SK-MEL-5 (cell line): ENCODE measurements around the gene ACP3. TPM values are rescaled to one million over a fixed set of nuclear protein-coding genes. Genes with fewer than 3 reads are reported as not detected.
"Not testable (repeated sequence)": the region's sequence is repeated elsewhere in the genome, so short reads cannot be mapped to it uniquely, and the experiment has no call there.

Experiments
- DNase-seq: peaks from one replicate; pipeline ENCODE4 v3.0.0-alpha.2; 2016; ENCODE audit warnings: low read depth, low spot score
- in situ Hi-C: cut with HindIII; loops from 2 replicates; pipeline ENCODE4 v1.10.0; 2016; ENCODE audit warnings: low sequenced_read_pairs, high pct_unique_total_duplicates, low pct_unique_long_range_greater_than_20kb
- total RNA-seq: library from RNA; depleted of rRNA; stranded (reverse); fragments of >200 nt; shearing (Covaris generic); gene quantifications from 2 replicates; pipeline ENCODE4 v1.2.3, GENCODE V29; 2014

Gene ACP3
- total RNA-seq, 1 experiment from 2014 or later: 0.26 TPM

GRCh38 chr3:132347811-132348210 is 30.6 kb downstream of the ACP3 start:
- in situ Hi-C loops: loop anchor here (10.0 kb wide), 1 partner anchor 93 kb away; no protein-coding TSS in a partner anchor
- DNase-seq: no peak

GRCh38 chr3:132348531-132348930 is 31.3 kb downstream of the ACP3 start:
- in situ Hi-C loops: loop anchor here (10.0 kb wide), 1 partner anchor 94 kb away; no protein-coding TSS in a partner anchor
- no peak for DNase-seq

GRCh38 chr3:132350814-132351213 is 33.6 kb downstream of the ACP3 start:
- no peak for DNase-seq
- in situ Hi-C loops: no loop called here

- no peak for DNase-seq
- in situ Hi-C loops: no loop called here
These were observed 34.1 kb downstream of the ACP3 start for GRCh38 chr3:132351222-132351806.

- in situ Hi-C loops: no loop called here
- peak; percentile 82 for DNase-seq
These were observed 35.4 kb downstream of the ACP3 start for GRCh38 chr3:132352556-132353143.

GRCh38 chr3:132354916-132355702 is 37.9 kb downstream of the ACP3 start:
- in situ Hi-C loops: no loop called here
- DNase-seq: no peak

- no peak for DNase-seq
- in situ Hi-C loops: no loop called here
These were observed 39.4 kb downstream of the ACP3 start for GRCh38 chr3:132356568-132356967.

- in situ Hi-C loops: no loop called here
- DNase-seq: no peak
These were observed 43.5 kb downstream of the ACP3 start for GRCh38 chr3:132360717-132361116.

- in situ Hi-C loops: no loop called here
These were observed 45.1 kb downstream of the ACP3 start for GRCh38 chr3:132362329-132362728.

GRCh38 chr3:132368515-132368914 is 51.3 kb downstream of the ACP3 start:
- in situ Hi-C loops: no loop called here
- DNase-seq: no peak

More at GRCh38 chr3:132362329-132362728, 45.1 kb downstream of the ACP3 start:
- no peak for DNase-seq

- in situ Hi-C loops: no loop called here
- no peak for DNase-seq
These were observed 51.8 kb downstream of the ACP3 start for GRCh38 chr3:132368962-132369361.

GRCh38 chr3:132376945-132377354 is 59.7 kb downstream of the ACP3 start:
- in situ Hi-C loops: not testable (repeated sequence)

GRCh38 chr3:132378048-132378762 is 61.0 kb downstream of the ACP3 start:
- in situ Hi-C loops: no loop called here
- DNase-seq: no peak

More at GRCh38 chr3:132376945-132377354, 59.7 kb downstream of the ACP3 start:
- not testable (repeated sequence) for DNase-seq

GRCh38 chr3:132378846-132379245 is 61.6 kb downstream of the ACP3 start:
- in situ Hi-C loops: no loop called here
- DNase-seq: no peak

- in situ Hi-C loops: no loop called here
These were observed 63.7 kb downstream of the ACP3 start for GRCh38 chr3:132380920-132381319.

GRCh38 chr3:132381348-132381944 is 64.2 kb downstream of the ACP3 start:
- in situ Hi-C loops: no loop called here
- DNase-seq: no peak

More at GRCh38 chr3:132380920-132381319, 63.7 kb downstream of the ACP3 start:
- DNase-seq: no peak

GRCh38 chr3:132382267-132382666 is 65.1 kb downstream of the ACP3 start:
- in situ Hi-C loops: no loop called here
- no peak for DNase-seq
